Mucosa of descending colon (tissue), 3 donors: ENCODE measurements around the gene TECR. TPM values are rescaled to one million over a fixed set of nuclear protein-coding genes. Genes with fewer than 3 reads are reported as not detected.

ENCODE experiments used
- ATAC-seq: fragments of 200-7000 bp; cut with Tn5 transposase; one replicate; pipeline ENCODE4 v1.9.1; 2020; ENCODE audit warnings: mild to moderate bottlenecking, moderate library complexity
- DNase-seq, 3 donors: peaks; one replicate each; pipeline ENCODE4 v3.0.0-alpha.2; 2020
- H3K36me3 ChIP-seq: fragments of 200-600 bp; one replicate; pipeline ENCODE4 v1.8.0; 2021; ENCODE audit warnings: low read depth, mild to moderate bottlenecking
- H3K4me1 ChIP-seq: fragments of 200-600 bp; one replicate; pipeline ENCODE4 v1.8.0; 2021; ENCODE audit warnings: low read depth, mild to moderate bottlenecking
- H3K4me3 ChIP-seq: fragments of 200-600 bp; one replicate; pipeline ENCODE4 v1.8.0; 2021; ENCODE audit warnings: mild to moderate bottlenecking
- H3K9me3 ChIP-seq: fragments of 200-600 bp; one replicate; pipeline ENCODE4 v1.8.0; 2021; ENCODE audit warnings: mild to moderate bottlenecking
- CTCF ChIP-seq: fragments of 200-600 bp; IDR thresholded peaks from one replicate; pipeline ENCODE4 v1.8.0; 2022; ENCODE audit warnings: antibody characterized with exemption, mild to moderate bottlenecking
- intact Hi-C, 2 donors: fragments of 100-400 bp; cut with DNase I in 1 of 2; cut with micrococcal nuclease in 1 of 2; formaldehyde crosslinking; loops; one replicate each; pipeline versions ENCODE4 v1.11.0 to v1.11.1; 2022; cut with DNase I, micrococcal nuclease
- long read RNA-seq, 2 donors: library from polyadenylated mRNA; unstranded; transcript quantifications; one replicate each; pipeline ENCODE4 v2.0.0, GENCODE V29; 2019 to 2021
- total RNA-seq, 3 donors: library from RNA; stranded (reverse); fragmentation: NEBNext Ultra II Directional in 2 of 3; extraction: Animal tissue kit (Norgen Biotek cat#: 25700) in 2 of 3; gene quantifications; one replicate each; pipeline versions ENCODE4 v1.2.1 to v1.2.4, GENCODE V29; 2021 to 2023
- donor health status: DM: no; HTN: no; CAD: no; lungs with moderate emphysema.
- donor health status: DM: no; HTN: no; CAD: no.
- donor health status: DM: no; HTN: yes; CAD: no.

TECR gene
- total RNA-seq = 100 to 1,000 TPM in 2 of 3 donors, 10 to 100 TPM in 1; 94.4 to 155 (median 141) TPM
- long read RNA-seq, donor 1, transcript TECR-201 (13 exons, 1,171 nt) = major isoform, 52 of 130 reads
- long read RNA-seq, donor 1, partial matches to known transcripts = 51 of 130 reads
- long read RNA-seq, donor 1, other reads (novel, unspliced or antisense) = 18 of 130 reads
- long read RNA-seq, donor 2, transcript TECR-201 (13 exons, 1,171 nt) = major isoform, 98 of 119 reads
- long read RNA-seq, donor 2, partial matches to known transcripts = 5 of 119 reads
- long read RNA-seq, donor 2, other reads (novel, unspliced or antisense) = 12 of 119 reads

- Histone ChIP-seq H3K36me3 (peaks cover 6% of the 10 kb centered on the region), H3K4me1 (peaks cover 7% of the 10 kb centered on the region), H3K4me3 (peak within 1 kb of the TSS; percentile 49), H3K9me3 (no peaks in the 10 kb centered on the region)
- intact Hi-C loops = no loop called here
- TF ChIP-seq CTCF = no peak
- DNase-seq = peak; percentile 100
- ATAC-seq = peak; percentile 97
Observed at GRCh38 chr19:14529254-14530004, at the start of gene TECR. Gene TECR, plus strand, starts transcription at chr19:14529594. Its CDS starts 103 bp downstream, at chr19:14529697.

GRCh38 chr19:14479975-14480699 is 49.3 kb upstream of the TECR start:
- H3K4me3 ChIP-seq = no peak overlapping the region
- peak in 2 of 3 donors; percentile 58 to 70 for DNase-seq
- intact Hi-C loops = no loop called here

GRCh38 chr19:14480700-14481079 is 48.7 kb upstream of the TECR start:
- DNase-seq (no peak), ATAC-seq (no peak)
- intact Hi-C loops = no loop called here
- Histone ChIP-seq H3K9me3 (no peaks in the 10 kb centered on the region), H3K36me3 (no peaks in the 10 kb centered on the region), H3K4me1 (peaks cover 3% of the 10 kb centered on the region), H3K4me3 (no peak overlapping the region)
- no peak for TF ChIP-seq CTCF

More at GRCh38 chr19:14479975-14480699, 49.3 kb upstream of the TECR start:
- no peaks in the 10 kb centered on the region for H3K9me3 ChIP-seq
- H3K36me3 ChIP-seq = no peaks in the 10 kb centered on the region
- H3K4me1 ChIP-seq = peaks cover 8% of the 10 kb centered on the region
- TF ChIP-seq CTCF = peak; percentile 76
- peak; percentile 55 for ATAC-seq

- no peak for DNase-seq
- no peaks in the 10 kb centered on the region for H3K4me1 ChIP-seq
- no peaks in the 10 kb centered on the region for H3K9me3 ChIP-seq
- intact Hi-C loops = no loop called here
- TF ChIP-seq CTCF = no peak
- no peak overlapping the region for H3K4me3 ChIP-seq
- ATAC-seq = no peak
- H3K36me3 ChIP-seq = no peaks in the 10 kb centered on the region
Observed at GRCh38 chr19:14482172-14482941, 47.0 kb upstream of the TECR start.
